Measurements from ENCODE around the gene CCDC7.

- TF ChIP-seq CBFB (IDR thresholded peaks at IDR 0.05; ENCODE audit: low read depth) (no peak), CHD2 (IDR thresholded peaks at IDR 0.05; ENCODE audit: borderline replicate concordance, low read depth, low read length) (no peak), CTCF (IDR thresholded peaks at IDR 0.05 in 2 of 3, conservative IDR thresholded peaks at IDR 0.05 in 1 of 3; ENCODE audit: control insufficient read depth in 2 of 3, extremely low read depth in 1 of 3, insufficient read depth in 1 of 3, low read depth in 3 of 3, low read length in 3 of 3) (no peak), CREM (IDR thresholded peaks at IDR 0.05; ENCODE audit: low read depth) (no peak), POLR2A (IDR thresholded peaks at IDR 0.05; ENCODE audit: low read depth, low read length) (no peak), BHLHE40 (IDR thresholded peaks at IDR 0.05; ENCODE audit: borderline replicate concordance in 1 of 2, low read depth in 2 of 2, low read length in 1 of 2) (no peak), ZNF274 (IDR thresholded peaks at IDR 0.05; ENCODE audit: insufficient read depth, insufficient read length) (no peak), GABPA (IDR thresholded peaks at IDR 0.05; ENCODE audit: low read depth) (no peak), SMC3 (IDR thresholded peaks at IDR 0.05; ENCODE audit: borderline replicate concordance, low read length) (no peak)
Observed at GRCh38 chr10:32436215-32436614, 9.7 kb upstream of the CCDC7 start.
